Hair follicle dermal papilla cell (primary cell): ENCODE data around the gene PRIMA1. TPM values are rescaled to one million over a fixed set of nuclear protein-coding genes. Genes with fewer than 3 reads are reported as not detected.

Experiments used
- total RNA-seq: library from RNA; depleted of rRNA; stranded (reverse); fragments of >200 nt; gene quantifications from 2 replicates; pipeline ENCODE4 v1.2.3, GENCODE V29; 2012

The PRIMA1 gene, protein sequence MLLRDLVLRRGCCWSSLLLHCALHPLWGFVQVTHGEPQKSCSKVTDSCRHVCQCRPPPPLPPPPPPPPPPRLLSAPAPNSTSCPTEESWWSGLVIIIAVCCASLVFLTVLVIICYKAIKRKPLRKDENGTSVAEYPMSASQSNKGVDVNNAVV
- not detected in 2 replicates for total RNA-seq

DNA sequence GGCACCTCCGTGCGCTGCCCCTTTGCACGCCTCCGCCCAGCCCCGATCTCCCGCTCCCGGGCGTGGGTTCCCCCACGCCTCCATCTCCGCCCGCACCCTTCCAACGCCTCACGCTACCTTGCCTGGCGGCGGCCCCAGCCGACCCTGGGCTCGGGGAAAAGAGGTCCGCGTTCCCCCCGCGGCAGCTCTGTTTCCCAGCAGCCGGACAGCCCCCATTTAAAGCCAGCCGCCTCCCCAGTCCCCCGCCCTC, at the start of gene PRIMA1:
Gene PRIMA1 (minus strand): TSS at position 193 of the 250 bp plus-strand sequence. CDS start 767 bp downstream, outside the sequence.

Other genes with a start within 250 kb of the PRIMA1 start
- not detected in 2 replicates for gene FAM181A, start 138.9 kb upstream of the PRIMA1 start, total RNA-seq
- gene ASB2, start 188.1 kb upstream of the PRIMA1 start, total RNA-seq = 0.16 TPM in 1 of 2 replicates, not detected in the other
- not detected in 2 replicates for gene CCDC197, start 208.8 kb upstream of the PRIMA1 start, total RNA-seq
- 1.9 and 2.2 TPM in 2 replicates for gene OTUB2, start 237.9 kb upstream of the PRIMA1 start, total RNA-seq